ENCODE measurements around the gene ABCA7. TPM values are rescaled to one million over a fixed set of nuclear protein-coding genes. Genes with fewer than 3 reads are reported as not detected.

The ABCA7 gene
- total RNA-seq, 4 donors from 2014 or later: 0.59 to 10.4 (median 2.7) TPM

- Histone ChIP-seq H3K27ac (no peak overlapping the region), H3K36me3 (no peaks in the 10 kb centered on the region), H3K9me3 (no peaks in the 10 kb centered on the region), H3K4me1 (peaks cover 0 to 7% of the 10 kb centered on the region in 2 donors), H3K27me3 (peaks cover 38 to 45% of the 10 kb centered on the region in 2 donors), H3K4me3 (no peak overlapping the region)
- no peak for TF ChIP-seq CTCF (IDR thresholded peaks at IDR 0.05)
- no peak for TF ChIP-seq POLR2A (IDR thresholded peaks at IDR 0.05)
- no peak for DNase-seq
- intact Hi-C loops (cut with DNase I; ENCODE audit: low total_unique reads): no loop called here
Observed at GRCh38 chr19:1000591-1001537, 39.0 kb upstream of the ABCA7 start.

- no peak for TF ChIP-seq POLR2A (IDR thresholded peaks at IDR 0.05)
- TF ChIP-seq CTCF (IDR thresholded peaks at IDR 0.05): peak; percentile 71 to 87 (median 80)
- Histone ChIP-seq H3K9me3 (no peaks in the 10 kb centered on the region), H3K27me3 (peaks cover 37 to 38% of the 10 kb centered on the region in 2 donors), H3K36me3 (no peaks in the 10 kb centered on the region), H3K4me1 (peaks cover 0 to 7% of the 10 kb centered on the region in 2 donors), H3K27ac (no peak overlapping the region), H3K4me3 (no peak overlapping the region)
- intact Hi-C loops (cut with DNase I; ENCODE audit: low total_unique reads): no loop called here
- DNase-seq: peak in 1 of 2 donors; percentile 56
Observed at GRCh38 chr19:1001538-1002166, 38.3 kb upstream of the ABCA7 start.

GRCh38 chr19:1002600-1002999 is 37.3 kb upstream of the ABCA7 start:
- no peak for TF ChIP-seq POLR2A (IDR thresholded peaks at IDR 0.05)
- TF ChIP-seq CTCF (IDR thresholded peaks at IDR 0.05): no peak

GRCh38 chr19:1003283-1003682 is 36.6 kb upstream of the ABCA7 start:
- Histone ChIP-seq H3K9me3 (no peaks in the 10 kb centered on the region), H3K4me1 (peaks cover 0 to 7% of the 10 kb centered on the region in 2 donors), H3K4me3 (no peak overlapping the region), H3K36me3 (no peaks in the 10 kb centered on the region), H3K27ac (no peak overlapping the region), H3K27me3 (peaks cover 33 to 36% of the 10 kb centered on the region in 2 donors)
- intact Hi-C loops (cut with DNase I; ENCODE audit: low total_unique reads): no loop called here
- TF ChIP-seq CTCF (IDR thresholded peaks at IDR 0.05) (no peak), POLR2A (IDR thresholded peaks at IDR 0.05) (no peak)
- no peak for DNase-seq

More at GRCh38 chr19:1002600-1002999, 37.3 kb upstream of the ABCA7 start:
- no peak overlapping the region for H3K27ac ChIP-seq
- DNase-seq: no peak
- intact Hi-C loops (cut with DNase I; ENCODE audit: low total_unique reads): no loop called here
- H3K9me3 ChIP-seq: no peaks in the 10 kb centered on the region
- peaks cover 36 to 38% of the 10 kb centered on the region in 2 donors for H3K27me3 ChIP-seq
- H3K36me3 ChIP-seq: no peaks in the 10 kb centered on the region
- no peak overlapping the region for H3K4me3 ChIP-seq
- peaks cover 0 to 7% of the 10 kb centered on the region in 2 donors for H3K4me1 ChIP-seq

All from uterus (tissue), 4 donors.